ENCODE results near the gene MOV10L1.
"Not testable (repeated sequence)": the region's sequence is repeated elsewhere in the genome, so short reads cannot be mapped to it uniquely, and the experiment has no call there.

MOV10L1 gene

GRCh38 chr22:50161508-50162390 is 71.9 kb downstream of the MOV10L1 start:
- DNase-seq (ENCODE audit: low spot score) = no peak

DNA sequence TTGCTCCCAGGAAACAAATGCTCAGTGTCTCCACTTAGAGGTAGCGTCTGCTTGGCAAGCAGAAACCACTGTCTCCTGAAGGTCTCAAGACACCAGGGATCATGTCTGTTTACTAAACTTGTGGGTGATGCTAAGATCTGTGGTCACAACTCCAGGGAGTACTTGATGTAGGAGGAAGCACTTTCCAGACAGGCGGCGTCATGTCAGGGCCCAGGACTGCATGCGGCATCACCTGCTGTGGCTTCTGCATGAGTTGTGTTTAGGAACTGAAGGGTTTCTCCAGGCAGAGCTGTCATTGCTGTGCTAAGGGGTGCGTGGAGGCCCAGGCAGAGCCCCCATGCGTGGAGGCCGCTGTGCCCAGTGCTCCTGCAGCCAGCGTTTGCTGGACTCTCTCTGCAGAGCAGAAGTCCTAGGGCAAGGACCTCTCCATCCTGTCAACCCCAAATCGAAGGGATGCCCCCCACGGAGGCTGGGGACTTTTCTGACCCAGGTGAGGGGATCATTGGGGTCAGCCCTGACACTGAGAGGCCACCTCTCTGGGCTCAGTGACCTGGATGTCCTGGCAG is 72.7 kb downstream of the MOV10L1 start:
- no peak for DNase-seq (ENCODE audit: low spot score)

DNA sequence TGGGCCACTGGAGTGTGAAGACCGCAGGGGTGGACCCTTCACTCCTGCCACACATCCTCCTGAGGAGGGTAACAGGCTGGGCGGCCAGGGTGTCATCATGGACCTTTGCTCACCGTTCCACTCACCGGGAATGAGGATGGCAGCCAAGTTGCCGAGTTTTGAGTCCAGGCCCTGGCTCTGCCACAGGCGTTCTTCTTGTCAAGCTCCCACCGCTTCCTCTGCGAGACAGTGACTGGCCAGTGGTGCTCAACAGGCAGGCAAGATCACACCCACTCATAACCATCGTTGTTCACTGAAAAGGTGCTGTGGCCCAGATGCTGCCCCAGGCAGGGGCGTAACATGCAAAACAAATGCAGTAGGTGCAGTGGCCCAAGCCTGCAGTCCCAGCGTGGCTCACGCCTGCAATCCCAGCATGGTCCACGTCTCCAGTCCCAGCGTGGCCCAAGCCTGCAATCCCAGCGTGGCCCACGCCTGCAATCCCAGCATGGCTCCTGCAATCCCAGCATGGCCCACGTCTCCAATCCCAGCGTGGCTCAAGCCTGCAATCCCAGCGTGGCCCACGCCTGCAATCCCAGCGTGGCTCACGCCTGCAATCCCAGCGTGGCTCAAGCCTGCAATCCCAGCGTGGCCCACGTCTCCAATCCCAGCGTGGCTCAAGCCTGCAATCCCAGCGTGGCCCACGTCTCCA is 75.8 kb downstream of the MOV10L1 start:
- no peak for DNase-seq (ENCODE audit: low spot score)

DNA sequence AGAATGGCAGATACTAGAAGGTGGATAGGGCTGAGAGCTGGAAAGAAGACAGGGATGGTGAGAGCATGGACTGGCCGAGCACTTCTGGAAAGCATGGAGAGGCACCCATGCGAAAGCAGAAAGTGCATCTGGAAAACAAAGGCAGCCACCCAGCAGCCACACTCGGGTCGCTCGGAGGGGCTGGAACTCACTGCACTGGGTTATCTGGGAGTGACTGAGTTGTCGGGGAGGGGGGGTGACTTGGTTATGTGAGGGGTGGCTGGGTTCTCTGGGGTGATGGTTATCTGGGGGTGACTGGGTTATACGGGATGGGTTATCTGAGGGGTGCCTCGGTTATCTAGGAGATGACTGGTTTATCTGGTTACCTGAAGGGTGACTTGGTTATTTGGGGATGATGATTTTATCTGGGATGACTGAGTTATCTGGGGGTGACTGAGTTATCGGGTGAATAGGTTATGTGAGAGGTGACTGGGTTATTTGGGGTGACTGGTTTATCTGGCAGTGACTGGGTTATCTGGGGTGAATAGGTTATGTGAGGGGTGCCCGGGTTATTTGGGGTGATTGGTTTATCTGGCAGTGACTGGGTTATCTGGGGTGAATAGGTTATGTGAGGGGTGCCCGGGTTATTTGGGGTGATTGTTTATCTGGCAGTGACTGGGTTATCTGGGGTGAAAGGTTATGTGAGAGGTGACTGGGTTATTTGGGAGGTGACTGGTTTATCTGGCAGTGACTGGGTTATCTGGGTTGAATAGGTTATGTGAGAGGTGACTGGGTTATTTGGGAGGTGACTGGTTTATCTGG is 78.1 kb downstream of the MOV10L1 start:
- DNase-seq (ENCODE audit: low spot score) = no peak

DNA sequence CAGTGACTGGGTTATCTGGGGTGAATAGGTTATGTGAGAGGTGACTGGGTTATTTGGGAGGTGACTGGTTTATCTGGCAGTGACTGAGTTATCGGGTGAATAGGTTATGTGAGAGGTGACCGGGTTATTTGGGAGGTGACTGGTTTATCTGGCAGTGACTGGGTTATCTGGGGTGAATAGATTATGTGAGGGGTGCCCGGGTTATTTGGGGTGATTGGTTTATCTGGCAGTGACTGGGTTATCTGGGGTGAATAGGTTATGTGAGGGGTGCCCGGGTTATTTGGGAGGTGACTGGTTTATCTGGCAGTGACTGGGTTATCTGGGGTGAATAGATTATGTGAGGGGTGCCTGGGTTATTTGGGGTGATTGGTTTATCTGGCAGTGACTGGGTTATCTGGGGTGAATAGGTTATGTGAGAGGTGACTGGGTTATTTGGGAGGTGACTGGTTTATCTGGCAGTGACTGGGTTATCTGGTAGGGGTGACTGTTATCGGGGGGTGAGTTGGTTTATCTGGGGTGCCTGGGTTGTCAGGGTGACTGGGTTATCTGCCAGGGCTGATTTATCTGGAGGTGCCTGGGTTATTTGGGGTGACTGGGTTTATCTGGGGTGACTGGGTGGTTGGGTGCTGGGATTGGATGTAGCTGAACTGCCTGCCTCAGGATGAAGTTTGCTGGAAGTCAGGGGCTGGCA is 78.8 kb downstream of the MOV10L1 start:
- not testable (repeated sequence) for DNase-seq (ENCODE audit: low spot score)

DNA sequence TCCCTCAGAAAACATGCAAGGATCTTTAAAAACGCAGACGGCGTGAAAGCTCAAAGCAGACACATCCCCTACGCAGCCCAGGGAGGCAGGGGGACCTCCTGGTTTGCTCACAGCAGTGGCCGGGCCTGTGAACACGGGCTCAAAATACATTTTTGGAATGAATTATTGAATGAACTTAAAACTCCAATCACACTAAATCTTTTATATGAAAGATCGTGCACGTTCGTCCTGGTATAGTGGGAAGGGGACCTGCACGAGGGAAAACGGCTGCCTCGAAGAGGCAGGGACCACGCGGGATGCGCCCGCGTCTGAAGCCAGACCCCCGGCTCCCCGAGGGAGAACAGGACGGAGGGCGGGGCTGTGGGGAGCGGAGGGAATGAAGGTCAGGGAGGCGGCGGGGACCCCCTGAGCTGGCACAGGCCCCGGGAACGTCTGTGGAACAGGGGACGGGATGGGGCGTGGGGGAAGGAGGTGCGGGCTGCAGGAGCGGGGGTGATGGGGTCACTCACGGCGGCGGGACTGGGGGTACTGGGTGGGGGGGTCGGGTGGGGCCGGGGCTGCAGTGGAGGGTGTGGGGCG is 79.5 kb downstream of the MOV10L1 start:
- no peak for DNase-seq (ENCODE audit: low spot score)

DNA sequence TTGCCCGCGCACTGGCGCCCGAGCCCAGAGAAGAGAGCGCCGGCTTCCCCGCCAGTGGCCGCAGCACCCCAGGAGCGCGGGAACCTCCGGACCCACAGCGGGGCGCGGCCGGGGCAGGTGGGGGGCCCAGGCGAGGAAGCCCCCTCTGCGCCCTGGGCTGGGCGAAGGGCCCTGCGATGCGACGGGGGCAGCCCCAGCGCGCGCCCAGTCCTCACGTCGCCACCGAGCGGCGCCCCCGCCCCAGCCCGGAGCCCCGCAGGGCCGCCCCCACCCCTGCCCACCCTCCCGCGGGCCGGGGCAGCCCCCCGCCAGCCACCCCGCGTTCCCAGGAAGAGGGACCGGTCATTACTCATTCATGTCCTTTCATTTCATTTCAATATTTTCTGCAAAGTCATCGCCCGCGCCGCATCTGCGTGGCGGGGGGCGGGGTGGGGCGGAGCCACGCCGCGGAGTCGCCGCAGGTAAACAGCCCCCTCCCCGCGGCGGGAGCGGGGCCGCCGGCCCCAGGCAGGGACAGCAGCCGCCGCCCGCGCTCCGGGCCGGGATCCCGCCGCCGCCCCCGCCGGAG is 80.1 kb downstream of the MOV10L1 start:
- no peak for DNase-seq (ENCODE audit: low spot score)

- DNase-seq (ENCODE audit: low spot score) = no peak
Observed at GRCh38 chr22:50170453-50171318, 80.9 kb downstream of the MOV10L1 start, which contains the start of gene PANX2. TSS of gene PANX2 (plus strand) at chr22:50170731. CDS start at chr22:50170731, 0 bp downstream.

DNA sequence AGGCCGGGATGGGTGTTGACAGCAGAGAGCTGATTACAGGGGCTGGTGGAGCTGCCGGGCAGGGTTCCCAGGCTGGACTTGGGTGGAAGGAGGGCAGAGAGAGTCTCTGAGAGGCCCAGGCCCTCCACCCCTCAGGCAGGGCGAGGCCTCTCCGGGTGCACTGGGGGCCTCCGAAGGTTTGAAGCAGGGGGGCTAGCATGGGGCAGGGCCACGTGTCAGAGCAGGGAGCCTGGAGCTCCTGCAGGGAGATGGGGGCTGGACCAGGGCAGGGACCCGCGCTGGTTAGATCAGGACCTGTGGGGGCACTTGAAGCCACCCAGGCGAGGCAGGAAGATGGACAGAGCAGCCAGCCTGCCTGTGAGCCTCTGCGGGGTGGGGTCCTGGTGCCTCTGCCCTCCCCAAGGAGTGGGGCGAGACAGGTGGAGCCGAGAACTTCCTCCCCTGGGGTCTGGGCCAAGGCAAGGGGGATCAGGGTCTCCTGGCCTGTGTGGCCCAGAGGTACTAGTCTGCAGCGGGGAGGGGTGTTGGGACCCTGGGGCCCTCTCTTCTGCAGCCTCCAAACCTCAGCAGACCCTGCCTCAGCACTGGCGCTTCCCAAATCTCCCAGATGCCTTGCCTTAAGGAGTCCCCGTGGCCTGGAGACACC is 81.6 kb downstream of the MOV10L1 start:
- no peak for DNase-seq (ENCODE audit: low spot score)

- DNase-seq (ENCODE audit: low spot score) = no peak
Observed at GRCh38 chr22:50171965-50172421, 82.2 kb downstream of the MOV10L1 start.

DNA sequence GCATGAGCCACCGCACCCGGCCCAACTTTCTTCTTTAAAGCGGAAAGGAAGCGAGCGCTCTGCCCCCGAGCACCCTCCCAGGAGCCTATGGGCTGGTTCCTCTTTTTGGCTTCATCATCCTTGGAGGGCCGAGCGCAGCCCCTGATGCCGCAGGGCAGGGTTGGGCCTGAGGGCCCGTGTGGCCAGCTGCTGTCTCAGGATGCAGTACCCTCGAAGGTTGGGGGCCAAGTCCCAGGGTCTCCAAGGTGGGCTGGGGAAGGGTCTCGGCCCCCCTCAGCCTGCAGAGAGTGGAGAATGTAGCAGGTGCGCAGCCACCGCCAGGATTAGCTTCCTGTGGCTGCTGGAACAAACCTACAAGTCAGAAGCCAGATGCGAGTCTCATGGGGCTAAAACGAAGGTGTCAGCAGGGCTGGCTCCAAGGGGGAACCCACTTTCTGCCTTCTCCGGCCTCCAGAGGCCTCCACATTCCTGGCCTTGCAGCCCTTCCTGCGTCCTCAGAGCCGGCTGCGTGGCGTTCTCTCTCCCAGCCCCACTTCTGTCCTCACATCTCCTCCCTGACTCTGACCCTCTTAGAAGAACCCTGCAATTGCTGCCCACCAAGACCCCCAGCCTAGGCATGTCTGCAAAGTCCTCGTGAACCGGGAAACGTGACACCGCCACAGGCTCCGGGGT is 83.6 kb downstream of the MOV10L1 start:
- DNase-seq (ENCODE audit: low spot score) = no peak

- DNase-seq (ENCODE audit: low spot score) = no peak
Observed at GRCh38 chr22:50173983-50174355, 84.2 kb downstream of the MOV10L1 start.

GRCh38 chr22:50174382-50175190 is 84.8 kb downstream of the MOV10L1 start:
- no peak for DNase-seq (ENCODE audit: low spot score)

DNA sequence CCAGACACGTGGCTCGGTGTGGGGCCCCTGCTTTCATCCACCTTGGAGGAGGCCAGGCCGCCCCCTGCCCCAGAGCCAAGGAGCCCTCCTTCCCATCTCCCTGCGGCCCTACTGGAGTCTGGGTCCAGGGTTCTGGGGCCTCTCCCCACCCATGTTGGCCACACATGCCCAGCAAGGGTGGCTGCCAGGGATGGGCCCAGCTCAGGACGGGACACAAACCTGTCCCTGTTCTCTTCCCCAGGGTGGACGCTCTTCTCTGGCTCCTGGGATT is 85.3 kb downstream of the MOV10L1 start:
- DNase-seq (ENCODE audit: low spot score) = no peak

DNA sequence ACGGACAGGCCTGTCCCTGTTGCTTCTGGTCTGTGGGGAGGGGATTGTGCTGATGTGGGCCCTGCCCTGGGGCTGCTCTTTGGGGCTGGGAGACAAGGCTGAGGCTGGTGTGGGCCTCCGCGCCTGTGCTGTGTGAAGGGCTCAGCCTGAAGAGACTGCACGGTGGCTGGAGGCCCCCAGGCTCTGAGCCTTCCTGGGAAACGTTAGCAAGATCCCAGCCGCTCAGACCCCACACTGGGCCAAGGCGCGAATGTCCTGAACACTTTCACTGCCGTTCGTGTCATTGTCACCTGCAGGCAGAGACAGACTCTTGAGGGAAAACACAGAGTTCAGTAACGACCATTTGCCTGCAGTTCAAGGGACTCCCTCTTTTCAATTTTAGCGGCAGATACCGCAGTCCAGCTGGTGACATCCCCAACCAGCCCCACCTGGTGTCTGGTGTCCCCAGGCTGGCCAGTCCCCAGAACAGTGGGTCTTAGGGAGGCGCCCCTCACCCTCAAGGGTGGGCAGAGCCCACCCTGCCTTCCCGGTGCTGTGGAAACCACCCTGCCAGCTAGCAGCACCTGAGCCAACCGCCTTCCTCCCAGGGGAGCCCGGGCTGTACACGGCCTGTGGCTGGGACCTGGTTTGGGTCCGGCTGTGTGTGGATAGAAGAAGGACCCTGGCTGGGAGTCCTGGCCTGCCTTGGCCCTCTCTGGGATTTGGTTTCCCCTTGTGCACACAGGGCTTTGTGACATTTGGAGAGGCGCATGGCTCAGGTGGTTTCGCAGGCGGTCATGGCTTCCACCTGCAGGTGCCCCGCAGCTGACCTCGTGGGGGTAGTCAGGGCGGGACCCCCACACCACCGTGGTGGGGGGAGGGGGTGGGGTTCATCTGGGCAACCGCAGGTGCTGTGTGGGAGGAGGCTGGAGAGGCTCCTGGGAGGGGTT is 86.4 kb downstream of the MOV10L1 start:
- no peak for DNase-seq (ENCODE audit: low spot score)

DNA sequence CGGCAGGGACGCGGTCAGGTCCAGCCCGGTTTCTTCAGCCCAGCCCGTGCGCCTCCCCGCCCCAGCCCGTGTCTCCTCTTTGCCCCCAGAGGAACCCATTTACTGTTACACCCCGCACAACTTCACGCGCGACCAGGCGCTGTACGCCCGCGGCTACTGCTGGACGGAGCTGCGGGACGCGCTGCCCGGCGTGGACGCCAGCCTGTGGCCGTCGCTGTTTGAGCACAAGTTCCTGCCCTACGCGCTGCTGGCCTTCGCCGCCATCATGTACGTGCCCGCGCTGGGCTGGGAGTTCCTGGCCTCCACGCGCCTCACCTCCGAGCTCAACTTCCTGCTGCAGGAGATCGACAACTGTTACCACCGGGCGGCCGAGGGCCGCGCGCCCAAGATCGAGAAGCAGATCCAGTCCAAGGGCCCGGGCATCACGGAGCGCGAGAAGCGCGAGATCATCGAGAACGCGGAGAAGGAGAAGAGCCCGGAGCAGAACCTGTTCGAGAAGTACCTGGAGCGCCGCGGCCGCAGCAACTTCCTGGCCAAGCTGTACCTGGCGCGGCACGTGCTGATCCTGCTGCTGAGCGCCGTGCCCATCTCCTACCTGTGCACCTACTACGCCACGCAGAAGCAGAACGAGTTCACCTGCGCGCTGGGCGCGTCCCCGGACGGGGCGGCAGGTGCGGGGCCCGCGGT is 87.2 kb downstream of the MOV10L1 start:
- no peak for DNase-seq (ENCODE audit: low spot score)

All from ecto neural progenitor cell (in vitro differentiated cells).